ENCODE results near the gene CCDC152.
"Not testable (repeated sequence)": the region's sequence is repeated elsewhere in the genome, so short reads cannot be mapped to it uniquely, and the experiment has no call there.

Gene CCDC152

GRCh38 chr5:42816546-42816945 is 59.9 kb downstream of the CCDC152 start:
- DNase-seq: not testable (repeated sequence)

GRCh38 chr5:42819745-42820144 is 63.1 kb downstream of the CCDC152 start:
- no peak for DNase-seq

GRCh38 chr5:42822548-42822947 is 65.9 kb downstream of the CCDC152 start:
- no peak for DNase-seq

- DNase-seq: no peak
Measured at GRCh38 chr5:42824347-42824976, 67.8 kb downstream of the CCDC152 start.

- DNase-seq: no peak
Measured at GRCh38 chr5:42825422-42826148, 69.0 kb downstream of the CCDC152 start.

- DNase-seq: no peak
Measured at GRCh38 chr5:42826757-42827515, 70.3 kb downstream of the CCDC152 start.

- DNase-seq: no peak
Measured at GRCh38 chr5:42828671-42829070, 72.1 kb downstream of the CCDC152 start.

- DNase-seq: no peak
Measured at GRCh38 chr5:42830924-42831323, 74.3 kb downstream of the CCDC152 start.

- no peak for DNase-seq
Measured at GRCh38 chr5:42832060-42832459, 75.4 kb downstream of the CCDC152 start.

- DNase-seq: no peak
Measured at GRCh38 chr5:42836070-42836769, 79.6 kb downstream of the CCDC152 start.

GRCh38 chr5:42837601-42838000 is 81.0 kb downstream of the CCDC152 start:
- DNase-seq: no peak

GRCh38 chr5:42839196-42839595 is 82.6 kb downstream of the CCDC152 start:
- no peak for DNase-seq

GRCh38 chr5:42840269-42840668 is 83.7 kb downstream of the CCDC152 start:
- DNase-seq: no peak

GRCh38 chr5:42840842-42841567 is 84.4 kb downstream of the CCDC152 start:
- DNase-seq: no peak

- DNase-seq: no peak
Measured at GRCh38 chr5:42842921-42843641, 86.5 kb downstream of the CCDC152 start.

GRCh38 chr5:42843675-42844292 is 87.2 kb downstream of the CCDC152 start:
- no peak for DNase-seq

GRCh38 chr5:42844408-42844807 is 87.8 kb downstream of the CCDC152 start:
- DNase-seq: not testable (repeated sequence)

- no peak for DNase-seq
Measured at GRCh38 chr5:42848545-42848944, 91.9 kb downstream of the CCDC152 start.

GRCh38 chr5:42851481-42851880 is 94.9 kb downstream of the CCDC152 start:
- no peak for DNase-seq
